ENCODE results near the gene CCL17. TPM values are rescaled to one million over a fixed set of nuclear protein-coding genes. Genes with fewer than 3 reads are reported as not detected.

Gene CCL17
- polyA plus RNA-seq, 3 donors from 2014 or later, result not detected

DNA sequence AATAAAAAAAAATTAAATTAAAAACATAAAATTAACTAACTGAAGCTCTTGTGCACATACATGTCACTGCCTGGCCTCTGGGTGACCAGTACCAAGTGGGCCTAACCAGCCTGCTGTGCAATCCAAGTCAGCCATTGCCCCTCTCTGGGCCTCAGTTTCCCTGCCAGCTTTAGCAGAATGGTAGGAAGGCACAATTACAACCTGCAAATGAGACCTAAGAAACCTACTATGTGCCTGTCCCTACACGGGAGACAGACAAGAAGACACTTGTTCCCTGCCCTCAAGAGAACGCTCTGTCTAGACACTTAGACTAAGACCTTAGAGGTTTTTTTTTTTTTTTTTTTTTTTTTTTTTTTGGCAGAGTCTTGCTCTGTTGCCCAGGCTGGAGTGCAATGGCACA, 40.9 kb downstream of the CCL17 start:
- peak overlapping the region in 2 of 5 donors; percentile 21 to 48 for H3K4me3 Mint-ChIP-seq
- peaks cover 0 to 2% (median 1%) of the 10 kb centered on the region in 3 donors for H3K27me3 Mint-ChIP-seq (ENCODE audit: low read depth in 3 of 3)
- H3K27ac Mint-ChIP-seq, result no peak overlapping the region
- H3K36me3 Mint-ChIP-seq, result peaks cover 9 to 15% (median 11%) of the 10 kb centered on the region in 3 donors
- H3K4me1 Mint-ChIP-seq, result peaks cover 18 to 33% of the 10 kb centered on the region in 2 donors
- H3K9me3 Mint-ChIP-seq, result peaks cover under 1 to 4% (median 2%) of the 10 kb centered on the region in 6 donors
- DNase-seq, result no peak

DNA sequence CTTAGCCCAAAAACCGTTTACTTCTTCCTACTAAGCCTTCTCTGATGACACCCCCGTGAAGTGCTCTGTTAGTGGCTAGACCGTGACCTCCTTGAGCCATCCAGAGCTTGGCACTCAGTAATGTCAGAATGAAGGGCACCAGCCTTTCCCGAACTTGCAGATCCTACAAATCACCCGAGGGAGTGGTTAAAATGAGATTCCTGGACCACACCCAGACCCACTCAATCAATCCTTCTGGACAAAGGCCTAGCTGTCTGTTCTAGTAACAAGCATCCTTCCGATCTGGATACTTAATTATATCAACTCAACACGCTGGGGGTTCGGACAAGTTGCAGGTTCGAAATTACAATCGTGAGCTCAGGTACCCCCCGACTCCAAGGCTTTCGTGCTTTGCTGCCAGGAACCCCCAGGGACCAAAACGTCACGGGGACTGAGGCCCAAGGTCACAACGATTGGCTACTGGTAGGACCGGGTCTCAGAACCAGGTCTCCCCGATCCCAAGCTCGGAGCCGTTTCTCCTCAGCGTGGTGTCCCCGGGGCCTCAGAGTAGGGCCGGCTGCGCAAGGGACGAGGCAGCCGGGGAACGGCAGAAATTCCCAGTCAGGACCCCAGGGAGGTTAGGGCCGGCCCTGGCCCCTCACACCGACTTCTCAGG, 42.1 kb downstream of the CCL17 start:
- H3K27ac Mint-ChIP-seq, result peak overlapping the region; percentile 80 to 93 (median 85)
- H3K27me3 Mint-ChIP-seq (ENCODE audit: low read depth in 3 of 3), result peaks cover 0 to 1% (median 0%) of the 10 kb centered on the region in 3 donors
- peaks cover 0 to under 1% (median 0%) of the 10 kb centered on the region in 6 donors for H3K9me3 Mint-ChIP-seq
- H3K4me1 Mint-ChIP-seq, result peaks cover 17 to 33% of the 10 kb centered on the region in 2 donors
- DNase-seq, result no peak
- peak overlapping the region; percentile 89 to 91 (median 90) for H3K4me3 Mint-ChIP-seq
- peaks cover 4 to 7% (median 7%) of the 10 kb centered on the region in 3 donors for H3K36me3 Mint-ChIP-seq

DNA sequence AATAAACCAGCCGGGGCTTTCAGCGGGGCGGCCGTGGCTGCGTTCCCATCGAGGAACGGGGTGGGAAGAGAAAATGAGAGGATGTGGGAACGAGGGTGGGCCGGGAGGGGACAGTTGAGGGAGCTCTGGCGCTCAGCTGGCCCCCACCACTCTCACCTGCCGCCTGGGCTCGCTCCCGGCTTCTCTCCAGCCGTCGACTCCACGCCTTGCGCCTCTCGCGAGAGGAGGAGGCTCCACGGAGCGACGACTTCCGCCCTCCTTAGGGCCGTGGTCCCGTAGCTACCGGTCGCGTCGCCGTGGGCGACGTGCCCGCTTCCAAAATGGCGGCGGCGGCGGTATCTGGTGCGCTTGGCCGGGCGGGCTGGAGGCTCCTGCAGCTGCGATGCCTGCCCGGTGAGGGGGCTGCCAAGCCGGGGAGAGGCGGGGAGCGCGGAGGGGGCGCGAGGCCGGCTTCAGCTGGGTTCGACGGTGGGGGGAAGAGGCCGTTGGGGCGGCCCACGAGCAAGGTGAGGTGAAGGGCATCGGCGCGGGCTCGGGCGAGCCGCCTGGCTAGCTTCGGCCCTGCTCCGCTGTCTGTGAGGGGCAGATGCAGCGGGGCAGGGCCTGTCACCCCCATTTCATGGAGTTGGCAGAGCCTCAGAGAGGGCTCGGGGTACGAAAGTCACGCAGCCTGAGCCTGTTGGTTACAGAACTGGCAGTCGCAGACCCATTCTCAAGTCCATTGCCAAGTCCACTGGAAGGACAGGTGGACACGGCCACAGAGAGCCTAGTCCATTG, 42.8 kb downstream of the CCL17 start, which contains the start of the genes CIAPIN1 and COQ9:
Gene CIAPIN1 (minus strand): TSS at position 200 of the 777 bp plus-strand sequence. CDS start 6,457 bp downstream, outside the sequence.
Gene COQ9 (plus strand): TSS at position 294 of the 777 bp plus-strand sequence. CDS start 27 bp downstream, at position 321.
- DNase-seq, result peak; percentile 88 to 91 (median 91)
- H3K4me3 Mint-ChIP-seq, result peak within 1 kb of the TSS; percentile 89 to 91 (median 90)
- H3K27ac Mint-ChIP-seq, result peak within 1 kb of the TSS; percentile 80 to 93 (median 85)
- peaks cover 16 to 33% of the 10 kb centered on the region in 2 donors for H3K4me1 Mint-ChIP-seq
- H3K36me3 Mint-ChIP-seq, result peaks cover 4 to 7% (median 6%) of the 10 kb centered on the region in 3 donors
- H3K9me3 Mint-ChIP-seq, result no peaks in the 10 kb centered on the region
- peaks cover 0 to 1% (median 0%) of the 10 kb centered on the region in 3 donors for H3K27me3 Mint-ChIP-seq (ENCODE audit: low read depth in 3 of 3)

DNA sequence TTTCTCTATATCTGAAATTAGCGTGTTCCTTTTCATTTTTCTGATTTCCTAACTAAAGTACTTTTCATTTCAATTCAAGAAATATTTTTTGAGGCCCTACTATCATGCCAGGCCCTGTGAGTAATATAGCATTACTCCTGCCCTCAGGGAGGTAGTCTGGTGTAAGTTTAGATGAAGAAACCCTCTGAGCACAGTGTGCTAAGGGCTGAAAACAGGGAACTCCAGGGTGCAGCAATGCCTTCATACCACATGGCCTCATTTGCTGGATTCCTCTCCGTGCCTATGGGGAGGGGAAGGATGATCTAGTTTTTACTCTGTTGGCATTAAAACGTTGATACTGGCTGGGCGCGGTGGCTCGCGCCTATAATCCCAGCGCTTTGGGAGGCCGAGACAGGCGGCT, 47.5 kb downstream of the CCL17 start:
- Mint-ChIP-seq H3K4me3 (no peak overlapping the region), H3K4me1 (peaks cover 5 to 21% of the 10 kb centered on the region in 2 donors), H3K27ac (no peak overlapping the region), H3K9me3 (no peaks in the 10 kb centered on the region), H3K36me3 (peaks cover 20 to 28% (median 23%) of the 10 kb centered on the region in 3 donors), H3K27me3 (ENCODE audit: low read depth in 3 of 3) (no peaks in the 10 kb centered on the region)
- no peak for DNase-seq

DNA sequence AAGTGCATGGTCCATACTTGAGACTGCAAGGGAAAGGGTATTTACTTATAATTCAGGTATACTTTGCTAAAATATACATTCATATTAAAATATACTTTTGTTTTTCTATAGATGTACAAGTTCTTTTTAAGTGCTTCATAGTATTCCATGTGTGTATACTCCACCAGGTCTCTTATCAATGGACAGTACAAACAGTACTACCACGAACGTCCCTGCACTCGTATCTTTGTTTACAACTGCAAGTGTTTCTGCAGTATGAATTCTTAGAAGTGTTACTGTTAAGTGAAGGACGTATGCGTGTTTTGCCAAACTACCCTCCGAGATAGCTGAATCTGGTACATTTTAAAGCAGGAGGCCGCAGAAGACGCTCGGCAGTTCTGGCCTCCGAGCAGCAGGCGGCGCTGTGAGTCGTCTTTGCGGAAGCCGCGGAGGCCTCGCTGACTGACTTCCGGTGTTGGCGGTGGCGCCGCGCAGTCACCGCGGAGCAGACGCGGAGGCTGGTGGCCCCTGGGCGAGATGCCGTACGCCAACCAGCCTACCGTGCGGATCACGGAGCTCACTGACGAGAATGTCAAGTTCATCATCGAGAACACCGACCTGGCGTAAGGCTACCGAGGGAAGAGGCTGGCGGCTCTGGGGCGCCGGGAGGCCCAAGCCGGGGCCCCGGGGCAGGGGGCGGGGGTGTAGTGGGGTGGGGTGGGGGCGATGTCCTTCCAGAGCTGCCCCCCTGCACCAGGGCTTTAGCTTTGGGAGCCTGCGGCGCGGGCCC, 57.8 kb downstream of the CCL17 start, which contains the start of gene POLR2C:
Gene POLR2C (plus strand): TSS at position 471 of the 769 bp plus-strand sequence. CDS start 46 bp downstream, at position 517.
- Mint-ChIP-seq H3K36me3 (peaks cover 3 to 22% (median 13%) of the 10 kb centered on the region in 3 donors), H3K9me3 (no peaks in the 10 kb centered on the region), H3K4me1 (peaks cover 29 to 43% of the 10 kb centered on the region in 2 donors), H3K27me3 (ENCODE audit: low read depth in 3 of 3) (peaks cover 0 to 9% (median 4%) of the 10 kb centered on the region in 3 donors), H3K4me3 (peak within 1 kb of the TSS; percentile 93 to 100 (median 98)), H3K27ac (peak within 1 kb of the TSS; percentile 87 to 99 (median 96))
- DNase-seq, result peak; percentile 87 to 90 (median 89)

DNA sequence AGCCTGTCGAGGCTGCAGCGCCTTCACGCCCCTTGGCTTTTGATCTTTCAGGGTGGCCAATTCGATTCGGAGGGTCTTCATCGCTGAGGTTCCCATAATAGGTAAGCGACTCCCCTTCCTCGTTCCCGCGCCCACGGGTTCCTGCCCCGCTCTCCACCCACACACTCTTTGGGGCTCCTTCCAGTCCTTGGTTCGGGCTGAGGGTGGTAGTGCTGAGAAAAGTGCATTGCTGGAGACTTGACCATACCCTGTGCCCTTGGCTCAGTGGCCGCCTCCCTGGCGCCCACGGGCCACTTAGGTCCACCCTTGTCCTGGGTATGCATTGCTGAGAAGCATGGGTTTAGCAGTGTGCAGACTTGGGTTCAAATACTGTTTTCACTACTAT, 58.4 kb downstream of the CCL17 start:
- DNase-seq, result no peak
- Mint-ChIP-seq H3K4me3 (peak overlapping the region; percentile 93 to 100 (median 98)), H3K27ac (peak overlapping the region; percentile 87 to 99 (median 95)), H3K4me1 (peaks cover 29 to 43% of the 10 kb centered on the region in 2 donors), H3K9me3 (no peaks in the 10 kb centered on the region), H3K27me3 (ENCODE audit: low read depth in 3 of 3) (peaks cover 0 to 9% (median 4%) of the 10 kb centered on the region in 3 donors), H3K36me3 (peaks cover 9 to 18% (median 13%) of the 10 kb centered on the region in 3 donors)

DNA sequence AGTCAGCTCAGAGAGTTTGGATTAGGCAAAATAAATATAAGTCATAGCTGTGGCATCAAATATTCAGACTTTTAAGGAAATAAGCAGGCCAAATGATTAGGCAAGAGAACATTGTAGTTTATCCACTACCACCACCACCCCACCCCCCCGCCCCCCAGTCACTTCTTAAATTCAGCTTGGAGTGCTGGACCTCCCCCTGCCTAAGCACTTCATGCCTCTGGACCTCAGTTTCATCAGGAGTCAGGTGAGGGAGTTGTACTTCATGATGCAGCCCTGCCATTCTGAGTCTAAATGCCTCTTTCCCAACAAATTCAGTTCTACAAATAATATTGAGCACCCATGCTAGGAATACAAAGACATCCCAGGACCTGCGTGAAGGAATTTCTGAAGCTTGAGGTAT, 60.0 kb downstream of the CCL17 start:
- H3K4me1 Mint-ChIP-seq, result peaks cover 29 to 47% of the 10 kb centered on the region in 2 donors
- peaks cover 0 to 9% (median 4%) of the 10 kb centered on the region in 3 donors for H3K27me3 Mint-ChIP-seq (ENCODE audit: low read depth in 3 of 3)
- no peak overlapping the region for H3K4me3 Mint-ChIP-seq
- H3K36me3 Mint-ChIP-seq, result peaks cover 8 to 28% (median 13%) of the 10 kb centered on the region in 3 donors
- DNase-seq, result no peak
- H3K27ac Mint-ChIP-seq, result peak overlapping the region in 3 of 6 donors; percentile 20 to 87 (median 71)
- no peaks in the 10 kb centered on the region for H3K9me3 Mint-ChIP-seq

Other genes starting within 250 kb of the CCL17 start
- 10 to 100 TPM; 79.0 to 91.7 (median 88.9) TPM for gene PSME3IP1, start 218.7 kb upstream of the CCL17 start, polyA plus RNA-seq
- 10 to 100 TPM; 22.5 to 31.8 (median 24.7) TPM for gene RSPRY1, start 218.4 kb upstream of the CCL17 start, polyA plus RNA-seq
- gene ARL2BP, start 159.5 kb upstream of the CCL17 start, polyA plus RNA-seq, result 100 to 1,000 TPM; 130 to 221 (median 136) TPM
- under 1 TPM; 0.21 to 0.57 (median 0.33) TPM for gene PLLP, start 120.1 kb upstream of the CCL17 start, polyA plus RNA-seq
- gene CCL22, start 46.0 kb upstream of the CCL17 start, polyA plus RNA-seq, result not detected
- gene CX3CL1, start 32.3 kb upstream of the CCL17 start, polyA plus RNA-seq, result not detected
- 10 to 100 TPM; 65.9 to 98.5 (median 68.3) TPM for gene CIAPIN1, start 42.6 kb downstream of the CCL17 start, polyA plus RNA-seq
- 10 to 100 TPM; 14.6 to 30.3 (median 24.6) TPM for gene COQ9, start 42.7 kb downstream of the CCL17 start, polyA plus RNA-seq
- 10 to 100 TPM; 38.9 to 60.9 (median 41.6) TPM for gene POLR2C, start 57.9 kb downstream of the CCL17 start, polyA plus RNA-seq
- gene DOK4, start 81.7 kb downstream of the CCL17 start, polyA plus RNA-seq, result 1 to 10 TPM; 2.2 to 3.2 (median 2.8) TPM
- gene CCDC102A, start 131.8 kb downstream of the CCL17 start, polyA plus RNA-seq, result 10 to 100 TPM in 2 of 3 donors, 1 to 10 TPM in 1; 8.8 to 26.4 (median 13.9) TPM
- gene ADGRG5, start 137.9 kb downstream of the CCL17 start, polyA plus RNA-seq, result 100 to 1,000 TPM in 1 of 3 donors, 10 to 100 TPM in 2; 43.2 to 124 (median 77.4) TPM
- 100 to 1,000 TPM; 218 to 784 (median 395) TPM for gene ADGRG1, start 223.9 kb downstream of the CCL17 start, polyA plus RNA-seq